ENCODE data around the gene TSPEAR.

- TF ChIP-seq ZNF384 (IDR thresholded peaks at IDR 0.05) (no peak), FOXK2 (IDR thresholded peaks at IDR 0.05) (no peak), SUZ12 (IDR thresholded peaks at IDR 0.05) (no peak), FOXA1 (IDR thresholded peaks at IDR 0.05) (no peak)
These were observed 49.0 kb upstream of the TSPEAR start for GRCh38 chr21:44760376-44760775.

Measured in HEK293T (cell line).